B cell (primary cell): Measurements from ENCODE around the gene LMBR1L. TPM values are rescaled to one million over a fixed set of nuclear protein-coding genes. Genes with fewer than 3 reads are reported as not detected.

Source experiments
- ATAC-seq: fragments of 200-7000 bp; cut with Tn5 transposase; one replicate; pipeline ENCODE4 v1.10.0; 2021; ENCODE audit warnings: low read depth, mild to moderate bottlenecking, moderate number of reproducible peaks, moderate library complexity
- CTCF ChIA-PET: fragments of 350-600 bp; sonication (Branson Sonifier 250); formaldehyde crosslinking; loops from one replicate; lab custom pipeline; 2021; ENCODE audit warnings: antibody characterized with exemption, inconsistent platforms; lab: Charles Lee
- POLR2A ChIA-PET: fragments of 350-600 bp; sonication (Branson Sonifier 250); formaldehyde crosslinking; loops from one replicate; lab custom pipeline; 2021; ENCODE audit warnings: antibody characterized with exemption; lab: Charles Lee
- DNase-seq: peaks from one replicate; pipeline ENCODE4 v3.0.0; 2013
- H2AFZ ChIP-seq: 2 replicates; pipeline ENCODE4 v1.6.1; 2012; ENCODE audit warnings: mild to moderate bottlenecking, low read depth, low read length; ENCODE audit not compliant: insufficient read depth, poor library complexity, severe bottlenecking
- H3K27ac ChIP-seq, 2 donors: 1 replicate in 1 of 2; 2 replicates in 1 of 2; pipeline ENCODE4 v1.5.1; 2012 to 2013; ENCODE audit warnings: low read length in 2 of 2, mild to moderate bottlenecking in 2 of 2, moderate library complexity in 1 of 2
- H3K27me3 ChIP-seq, 4 experiments: fragments of 200-600 bp in 1 of 4; sonication (generic) in 1 of 4; replicated peaks in 1 of 4; 1 replicate in 2 of 4; 2 replicates in 2 of 4; pipeline versions ENCODE4 v1.6.1 to v1.7.0; 2013 to 2016; ENCODE audit warnings: low read length in 3 of 4, mild to moderate bottlenecking in 2 of 4, mixed read lengths in 1 of 4, moderate library complexity in 1 of 4; ENCODE audit not compliant: insufficient read depth in 4 of 4, control insufficient read depth in 3 of 4; ENCODE audit errors: control extremely low read depth in 1 of 4
- H3K36me3 ChIP-seq, 2 experiments: replicated peaks in 1 of 2; 1 replicate in 1 of 2; 2 replicates in 1 of 2; pipeline versions ENCODE4 v1.6.1 to v1.7.1; 2013; ENCODE audit warnings: low read length in 1 of 2; ENCODE audit not compliant: insufficient read depth in 2 of 2, control insufficient read depth in 1 of 2; ENCODE audit errors: control extremely low read depth in 1 of 2, extremely low read depth in 1 of 2
- H3K4me1 ChIP-seq, 2 donors: fragments of 200-600 bp in 1 of 2; sonication (generic) in 1 of 2; 1 replicate in 1 of 2; 2 replicates in 1 of 2; pipeline versions ENCODE4 v1.5.1 to v1.6.1; 2013 to 2017; ENCODE audit warnings: low read length in 2 of 2; ENCODE audit not compliant: control insufficient read depth in 2 of 2, insufficient read depth in 2 of 2
- H3K4me2 ChIP-seq: replicated peaks from 2 replicates; pipeline ENCODE3; 2012; ENCODE audit warnings: mild to moderate bottlenecking, low read depth, low read length; ENCODE audit not compliant: poor library complexity, severe bottlenecking
- H3K4me3 ChIP-seq, 5 experiments: fragments of 200-600 bp in 1 of 5; sonication (generic) in 1 of 5; 1 replicate in 3 of 5; 2 replicates in 2 of 5; pipeline versions ENCODE4 v1.5.1 to v1.7.0; 2011 to 2016; ENCODE audit warnings: low read length in 4 of 5, mild to moderate bottlenecking in 4 of 5, low read depth in 2 of 5, control low read depth in 1 of 5, moderate library complexity in 1 of 5; ENCODE audit not compliant: insufficient read depth in 1 of 5; ENCODE audit errors: control extremely low read depth in 1 of 5, extremely low read depth in 1 of 5
- H3K79me2 ChIP-seq: fragments of 200-600 bp; sonication (generic); one replicate; pipeline ENCODE4 v1.6.0; 2016; ENCODE audit warnings: low read length; ENCODE audit not compliant: control insufficient read depth, insufficient read depth
- H3K9ac ChIP-seq: fragments of 200-600 bp; sonication (generic); 2 replicates; pipeline ENCODE4 v1.6.1; 2017; ENCODE audit warnings: mild to moderate bottlenecking, low read length, moderate library complexity
- H3K9me3 ChIP-seq, 3 donors: one replicate each; pipeline versions ENCODE4 v1.6.1 to v1.7.1; 2013; ENCODE audit warnings: low read length in 2 of 3; ENCODE audit not compliant: control insufficient read depth in 2 of 3, insufficient read depth in 1 of 3; ENCODE audit errors: control extremely low read depth in 1 of 3
- H4K20me1 ChIP-seq: 2 replicates; pipeline ENCODE4 v1.6.0; 2012; ENCODE audit warnings: mild to moderate bottlenecking, low read length; ENCODE audit not compliant: insufficient read depth, control insufficient read depth, poor library complexity, severe bottlenecking
- H3K27ac Mint-ChIP-seq: one replicate; pipeline ENCODE4 v1.8.0; 2021; ENCODE audit warnings: mixed read lengths
- H3K27me3 Mint-ChIP-seq: one replicate; pipeline ENCODE4 v1.8.0; 2021; ENCODE audit warnings: mixed read lengths
- H3K4me1 Mint-ChIP-seq: one replicate; pipeline ENCODE4 v1.8.0; 2021; ENCODE audit warnings: mixed read lengths
- H3K4me3 Mint-ChIP-seq: one replicate; pipeline ENCODE4 v1.8.0; 2021; ENCODE audit warnings: mixed read lengths
- H3K9me3 Mint-ChIP-seq: one replicate; pipeline ENCODE4 v1.8.0; 2022; ENCODE audit warnings: mixed read lengths; ENCODE audit not compliant: insufficient read depth
- CTCF ChIP-seq: fragments of 200-600 bp; IDR thresholded peaks from one replicate; pipeline ENCODE4 v1.8.0; 2022; ENCODE audit warnings: antibody characterized with exemption, mild to moderate bottlenecking
- EZH2 ChIP-seq: IDR thresholded peaks from 2 replicates; pipeline ENCODE4 v1.6.1; 2012; ENCODE audit warnings: borderline replicate concordance, low read depth, mild to moderate bottlenecking, moderate library complexity, low read length; ENCODE audit not compliant: insufficient read depth, poor library complexity, severe bottlenecking
- WGBS: methylation state at CpG from one replicate; pipeline ENCODE4 v1.1.5; 2013; ENCODE audit warnings: missing lambda C conversion rate; ENCODE audit not compliant: insufficient coverage; 5-methylcytosine and 5-hydroxymethylcytosine counted together
- intact Hi-C: fragments of 100-400 bp; cut with micrococcal nuclease; formaldehyde crosslinking; loops from one replicate; pipeline ENCODE4 v1.10.0; 2022
- polyA plus RNA-seq: library from polyadenylated mRNA; depleted of rRNA; stranded (reverse); fragments of >200 nt; gene quantifications from 2 replicates; pipeline ENCODE4 v1.2.3, GENCODE V29; 2012
- total RNA-seq, 2 donors: library from RNA; stranded (reverse); fragments of 120-200 nt in 1 of 2; gene quantifications; 1 replicate in 1 of 2; 2 replicates in 1 of 2; pipeline versions ENCODE4 v1.2.3 to v1.2.4, GENCODE V29; 2013 to 2022

The LMBR1L gene
- total and polyA plus RNA-seq, 2 donors (not counting 1 experiment from before 2014, with no cell fraction given) = 133 to 187 TPM

GRCh38 chr12:49054524-49054923 lies 56.1 kb downstream of the LMBR1L start:
- Histone ChIP-seq H3K9me3 (no peaks in the 10 kb centered on the region), H3K9ac (no peak overlapping the region), H3K79me2 (peaks cover 99% of the 10 kb centered on the region), H4K20me1 (peaks cover 98% of the 10 kb centered on the region), H3K4me2 (no peak overlapping the region), H3K4me3 (no peak overlapping the region), H2AFZ (no peak overlapping the region), H3K4me1 (peaks cover 44 to 47% of the 10 kb centered on the region in 2 donors), H3K36me3 (peaks cover 0 to 57% of the 10 kb centered on the region in 2 experiments), H3K27ac (no peak overlapping the region), H3K27me3 (no peaks in the 10 kb centered on the region)
- WGBS = 95% methylated on average over 10 of the region's 10 CpGs
- ATAC-seq (no peak), DNase-seq (no peak)
- intact Hi-C loops = no loop called here
- ChIA-PET POLR2A (no interaction called here), CTCF (interaction anchor here (0.8 to 2.2 kb wide), 6 partner anchors 10 to 200 kb away, joined by 3 to 16 read pairs (median 4); no protein-coding TSS in a partner anchor)
- no peak for TF ChIP-seq EZH2
- TF ChIP-seq CTCF = no peak
- H3K9me3 Mint-ChIP-seq = no peaks in the 10 kb centered on the region
- no peak overlapping the region for H3K4me3 Mint-ChIP-seq
- H3K4me1 Mint-ChIP-seq = peaks cover 48% of the 10 kb centered on the region
- H3K27ac Mint-ChIP-seq = no peak overlapping the region
- no peaks in the 10 kb centered on the region for H3K27me3 Mint-ChIP-seq

DNA sequence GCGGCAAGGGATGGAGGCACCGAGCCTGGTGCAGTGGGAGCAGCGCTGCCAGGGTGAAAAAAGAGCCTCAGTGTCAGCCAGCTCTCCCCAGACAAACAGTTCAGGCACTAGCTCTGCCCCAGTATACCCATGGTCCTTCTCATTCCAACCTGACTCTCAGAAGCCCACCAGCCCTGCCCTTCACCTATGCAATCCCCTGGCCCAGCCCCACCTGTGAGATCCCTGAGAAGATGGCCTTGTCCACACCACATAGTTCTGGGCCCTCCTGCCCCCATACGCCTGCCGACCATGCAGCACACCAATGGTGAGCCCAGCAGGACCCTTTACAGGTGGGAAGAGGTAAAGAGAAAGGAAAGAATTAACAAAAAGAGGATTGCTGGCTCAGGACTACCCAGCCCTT lies 56.6 kb downstream of the LMBR1L start:
- Mint-ChIP-seq H3K27me3 (no peaks in the 10 kb centered on the region), H3K4me1 (peaks cover 46% of the 10 kb centered on the region), H3K27ac (no peak overlapping the region), H3K4me3 (no peak overlapping the region), H3K9me3 (no peaks in the 10 kb centered on the region)
- ATAC-seq (no peak), DNase-seq (no peak)
- no peaks in the 10 kb centered on the region for H3K27me3 ChIP-seq
- ChIA-PET POLR2A (no interaction called here), CTCF (interaction anchor here (0.6 to 2.2 kb wide), 7 partner anchors 10 to 200 kb away, joined by 3 to 16 read pairs (median 4); no protein-coding TSS in a partner anchor)
- H3K4me2 ChIP-seq = no peak overlapping the region
- TF ChIP-seq EZH2 (no peak), CTCF (no peak)
- H3K36me3 ChIP-seq = peaks cover 0 to 61% of the 10 kb centered on the region in 2 experiments
- WGBS = 92% methylated on average over 3 of the region's 5 CpGs
- intact Hi-C loops = no loop called here
- no peak overlapping the region for H3K4me3 ChIP-seq
- no peak overlapping the region for H2AFZ ChIP-seq
- peaks cover 98% of the 10 kb centered on the region for H4K20me1 ChIP-seq
- H3K79me2 ChIP-seq = peaks cover 99% of the 10 kb centered on the region
- H3K27ac ChIP-seq = no peak overlapping the region
- H3K9me3 ChIP-seq = no peaks in the 10 kb centered on the region
- H3K4me1 ChIP-seq = peaks cover 41 to 42% of the 10 kb centered on the region in 2 donors
- H3K9ac ChIP-seq = no peak overlapping the region
